Activated CD4-positive, alpha-beta T cell treated with anti-CD3 and anti-CD28 coated beads for 48 hours (primary cell): ENCODE results near the gene SRD5A2.

ENCODE experiments used
- DNase-seq: peaks from one replicate; pipeline ENCODE4 v3.0.0-alpha.2; 2020

Gene SRD5A2

DNA sequence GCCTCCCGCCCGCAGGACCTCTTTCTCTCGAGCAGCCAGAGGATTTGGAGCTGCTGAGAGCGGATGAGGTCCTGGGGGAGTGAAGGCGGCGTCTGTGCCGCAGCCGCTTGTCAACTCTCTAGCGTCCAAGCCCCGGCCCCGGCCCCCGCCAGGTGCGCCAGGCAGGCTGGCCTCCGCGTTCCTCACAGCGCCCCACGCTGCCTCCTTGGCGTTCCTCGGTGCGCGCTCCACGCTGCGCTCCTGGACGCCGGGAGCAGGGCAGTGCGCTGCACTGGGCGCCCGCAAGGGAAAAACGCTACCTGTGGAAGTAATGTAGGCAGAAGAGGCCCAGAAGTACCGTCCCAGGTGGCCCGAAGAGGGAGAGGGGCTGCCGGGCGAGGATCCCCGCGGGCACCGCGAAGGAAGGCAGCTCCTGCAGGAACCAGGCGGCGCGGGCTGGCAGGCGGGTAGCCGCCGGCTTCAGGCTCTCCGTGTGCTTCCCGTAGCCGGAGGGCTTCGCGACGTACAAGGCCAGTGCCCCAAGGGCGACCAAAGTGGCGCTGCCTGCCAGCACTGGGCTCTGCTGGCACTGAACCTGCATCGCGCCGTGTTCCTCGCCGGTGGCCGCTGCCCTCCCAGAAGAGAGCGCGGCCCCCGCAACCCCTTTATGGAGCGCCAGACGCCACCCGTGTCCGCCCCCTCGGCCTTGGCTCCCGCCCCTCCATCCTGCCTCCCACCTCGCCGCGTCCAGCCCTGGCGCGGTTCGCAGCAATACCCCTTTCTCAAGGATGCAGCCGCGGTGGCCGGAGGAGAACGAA lies at the start of gene SRD5A2:
TSS of gene SRD5A2 (minus strand) at position 618 of the 797 bp plus-strand sequence. CDS start at position 580, 38 bp downstream.
- no peak for DNase-seq

- DNase-seq, result no peak
Observed at GRCh38 chr2:31606509-31606908, 25.8 kb upstream of the SRD5A2 start.

- no peak for DNase-seq
Observed at GRCh38 chr2:31598694-31599093, 18.0 kb upstream of the SRD5A2 start.

DNA sequence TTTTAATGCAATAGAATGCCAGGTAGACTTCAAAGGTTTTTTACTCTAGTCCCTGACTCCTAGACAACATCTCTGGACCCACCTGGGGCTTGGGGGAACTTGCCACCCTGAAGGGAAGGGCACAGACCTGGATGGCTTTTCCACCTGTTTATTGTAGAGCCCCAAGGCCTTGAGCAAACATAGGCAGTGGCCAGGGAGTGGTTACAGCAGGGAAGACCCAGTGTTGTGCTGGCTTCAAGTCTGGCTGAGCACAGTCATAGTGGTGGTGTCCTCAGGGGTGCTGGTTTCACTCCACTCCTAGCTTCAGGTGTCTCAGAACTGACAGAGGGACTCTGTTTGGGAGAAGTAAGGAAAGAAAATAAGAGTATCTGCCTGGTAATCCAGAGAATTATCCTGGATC lies 5.5 kb upstream of the SRD5A2 start:
- DNase-seq, result no peak

GRCh38 chr2:31581124-31581795 lies 522 bp upstream of the SRD5A2 start:
- no peak for DNase-seq

DNA sequence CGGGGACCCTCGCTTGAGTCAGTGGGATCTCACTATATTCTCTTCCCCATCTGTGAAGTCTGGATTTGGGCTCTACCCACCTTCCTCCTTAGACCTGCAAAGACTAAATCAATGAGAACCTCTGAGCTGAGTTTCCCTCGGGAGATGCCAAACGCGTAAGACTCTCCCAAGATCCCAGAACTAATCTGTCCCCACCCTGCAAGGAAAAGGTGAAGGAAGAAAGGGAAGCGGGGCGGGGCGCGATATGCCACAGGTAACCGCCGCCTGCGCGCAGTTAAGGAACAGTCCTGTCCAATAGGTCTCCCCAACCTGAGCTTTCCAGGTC lies 780 bp downstream of the SRD5A2 start:
- DNase-seq, result no peak

DNA sequence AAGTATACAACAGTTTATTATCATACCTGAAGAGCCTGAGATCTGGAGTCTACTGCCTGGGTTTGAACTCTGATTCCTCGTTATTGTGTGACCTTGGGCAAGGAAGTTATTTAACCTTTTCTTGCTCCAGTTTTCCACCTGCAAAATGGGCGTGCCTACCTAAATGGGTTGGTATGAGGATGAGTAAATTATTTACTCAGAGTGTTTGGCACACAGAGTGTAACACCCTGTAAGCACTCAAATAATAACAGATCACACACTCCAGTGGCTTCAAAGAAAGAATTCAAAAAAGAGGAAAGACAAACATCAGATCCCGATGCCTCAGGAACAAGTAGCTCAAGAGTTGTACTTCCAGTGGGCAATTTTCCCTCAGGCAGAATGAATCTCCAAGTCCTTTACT lies 2.4 kb downstream of the SRD5A2 start:
- no peak for DNase-seq

DNA sequence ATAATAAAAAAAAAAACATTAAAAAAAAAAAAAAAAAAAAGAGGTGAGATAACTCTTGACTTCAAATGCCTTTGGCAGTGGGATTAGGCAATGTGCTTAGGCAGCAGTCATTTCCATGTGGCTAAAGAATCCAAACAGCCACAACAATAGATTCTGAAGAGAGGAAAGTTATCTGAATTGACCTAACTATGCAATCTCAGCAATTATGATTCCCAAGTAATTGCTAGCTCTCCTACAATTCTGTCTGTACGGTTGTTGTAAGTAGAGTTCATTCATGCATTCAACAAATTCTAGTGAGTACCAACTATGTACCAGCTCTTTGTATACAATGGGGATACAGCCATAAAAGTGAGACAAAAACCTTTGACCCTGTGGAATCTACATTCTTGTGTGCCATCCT lies 3.6 kb downstream of the SRD5A2 start:
- no peak for DNase-seq

- DNase-seq, result no peak
Observed at GRCh38 chr2:31568585-31569201, 12.0 kb downstream of the SRD5A2 start.

GRCh38 chr2:31567679-31568078 lies 13.1 kb downstream of the SRD5A2 start:
- DNase-seq, result no peak

- no peak for DNase-seq
Observed at GRCh38 chr2:31563273-31563839, 17.4 kb downstream of the SRD5A2 start.

DNA sequence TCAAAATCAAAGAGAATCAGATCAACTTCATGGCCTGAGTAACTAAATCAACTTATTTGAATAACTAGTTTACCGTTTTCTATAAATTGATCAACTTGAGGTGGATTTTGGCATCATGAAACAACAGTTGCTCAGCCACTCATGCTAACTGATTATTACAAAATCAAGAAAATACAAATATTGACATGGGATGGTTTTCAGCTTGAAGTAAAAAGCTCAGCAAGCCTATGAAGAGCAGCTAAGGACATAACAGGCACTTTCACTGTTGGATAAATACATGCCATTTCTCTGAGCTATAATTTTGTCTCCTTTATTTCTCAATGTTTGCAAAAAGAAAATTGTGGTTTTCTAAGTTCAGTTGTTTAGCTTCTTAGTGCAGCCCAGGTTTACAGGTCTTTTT lies 18.9 kb downstream of the SRD5A2 start:
- DNase-seq, result no peak

DNA sequence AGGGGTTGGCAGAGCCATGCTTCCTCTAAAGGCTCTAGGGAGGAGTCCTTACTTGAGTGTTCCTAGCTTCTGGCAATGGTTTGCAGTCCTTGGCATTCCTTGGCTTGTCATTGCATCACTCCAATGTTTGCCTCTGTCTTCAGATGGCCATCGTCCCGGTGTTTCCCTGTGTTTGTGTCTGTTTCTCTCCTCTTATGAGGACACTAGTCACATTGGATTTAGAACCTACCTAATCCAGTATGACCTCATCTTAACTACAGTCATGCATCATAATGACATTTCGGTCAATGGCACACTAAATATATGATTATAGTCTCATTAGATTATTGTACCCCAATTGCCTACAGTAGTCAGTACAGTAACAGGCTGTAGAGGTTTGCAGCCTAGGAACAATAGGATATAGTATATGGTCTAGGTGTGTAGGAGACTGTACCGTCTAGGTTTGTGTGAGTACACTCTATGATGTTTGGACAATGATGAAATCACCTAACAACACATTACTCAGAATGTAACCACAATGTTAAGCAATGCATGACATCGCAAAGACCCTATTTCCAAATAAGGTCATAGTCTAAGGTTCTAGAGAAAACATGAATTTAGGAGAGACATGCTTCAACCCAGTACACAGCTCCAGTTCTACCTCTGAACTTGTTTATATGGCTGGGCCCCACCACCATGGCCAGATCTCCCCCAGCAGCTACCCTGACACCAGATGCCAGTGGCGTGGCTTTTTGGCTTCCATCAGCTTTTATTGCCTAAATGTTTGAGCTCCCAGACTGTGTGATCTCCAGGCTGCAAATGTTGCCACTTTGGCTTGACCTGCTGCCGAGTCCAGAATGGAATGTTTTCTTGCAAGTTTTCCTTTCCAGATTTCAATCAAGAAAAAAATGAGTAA lies 22.1 kb downstream of the SRD5A2 start:
- no peak for DNase-seq

GRCh38 chr2:31556940-31557339 lies 23.8 kb downstream of the SRD5A2 start:
- DNase-seq, result no peak

DNA sequence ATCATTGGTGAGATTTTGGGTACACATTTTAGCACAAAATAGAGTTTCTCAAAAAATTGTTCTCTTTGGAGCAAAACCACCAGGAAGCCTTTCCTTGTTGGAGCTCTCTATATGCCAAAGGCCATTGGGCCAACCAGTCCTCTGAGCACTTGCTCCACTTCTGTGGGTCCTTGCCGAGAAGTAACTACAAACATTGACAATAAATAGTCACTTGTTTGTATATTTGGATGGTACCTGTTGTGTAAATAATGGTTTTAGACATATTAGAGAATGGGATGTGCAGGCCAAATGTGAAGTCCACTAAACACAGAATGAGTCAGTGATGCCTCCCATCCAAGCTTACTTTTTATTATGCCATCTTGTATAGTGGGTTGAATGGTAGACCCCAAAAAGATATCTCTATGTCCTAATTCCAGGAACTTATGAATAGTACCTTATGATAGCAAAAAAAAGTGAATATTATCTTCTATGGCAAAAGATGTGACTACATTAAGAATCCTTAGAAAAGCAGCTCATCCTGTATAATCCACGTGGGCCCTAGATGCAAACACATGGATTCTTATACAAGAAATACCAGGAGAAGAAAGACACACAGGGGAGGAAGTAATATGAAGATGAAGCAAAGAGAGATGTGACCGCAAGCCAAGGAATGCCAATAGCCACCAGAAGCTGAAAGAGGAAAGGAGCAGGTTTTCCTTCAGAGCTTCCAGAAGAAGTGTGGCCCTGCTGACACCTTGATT lies 24.6 kb downstream of the SRD5A2 start:
- DNase-seq, result no peak

DNA sequence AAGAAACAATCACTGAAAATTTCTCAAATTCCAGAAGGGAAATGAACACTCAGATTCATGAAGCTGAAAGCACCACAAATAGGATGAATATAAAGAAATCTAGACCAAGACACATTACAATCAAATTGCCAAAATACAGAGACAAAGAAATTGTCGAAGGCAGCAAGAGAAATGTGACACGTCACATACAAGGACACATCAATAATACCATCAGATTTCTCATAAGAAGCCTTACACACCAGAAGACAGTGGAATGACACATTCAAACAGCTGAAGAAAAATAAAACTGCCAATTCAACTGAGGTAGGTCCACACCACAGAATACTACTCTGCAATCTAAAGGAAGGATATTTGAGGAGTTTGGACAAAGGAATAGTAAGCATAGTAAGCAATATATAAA lies 27.4 kb downstream of the SRD5A2 start:
- no peak for DNase-seq

DNA sequence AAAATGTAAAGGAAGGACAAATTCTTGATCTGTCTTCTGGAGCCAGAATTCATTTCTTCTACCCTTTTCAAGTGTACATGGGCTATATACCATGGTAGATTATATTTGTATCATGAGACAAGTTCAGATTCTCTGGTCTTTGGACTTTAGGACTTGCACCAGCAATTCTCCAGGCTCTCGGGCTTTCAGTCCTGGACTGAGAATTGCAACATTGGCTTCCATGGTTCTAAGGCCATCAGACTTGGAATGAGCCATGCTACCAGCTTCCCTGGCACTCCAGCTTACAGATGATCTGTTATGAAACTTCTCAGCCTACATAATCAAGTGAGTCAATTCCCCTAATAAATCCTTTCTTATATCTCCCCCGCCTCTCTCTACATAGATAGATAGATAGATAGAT lies 33.3 kb downstream of the SRD5A2 start:
- no peak for DNase-seq

DNA sequence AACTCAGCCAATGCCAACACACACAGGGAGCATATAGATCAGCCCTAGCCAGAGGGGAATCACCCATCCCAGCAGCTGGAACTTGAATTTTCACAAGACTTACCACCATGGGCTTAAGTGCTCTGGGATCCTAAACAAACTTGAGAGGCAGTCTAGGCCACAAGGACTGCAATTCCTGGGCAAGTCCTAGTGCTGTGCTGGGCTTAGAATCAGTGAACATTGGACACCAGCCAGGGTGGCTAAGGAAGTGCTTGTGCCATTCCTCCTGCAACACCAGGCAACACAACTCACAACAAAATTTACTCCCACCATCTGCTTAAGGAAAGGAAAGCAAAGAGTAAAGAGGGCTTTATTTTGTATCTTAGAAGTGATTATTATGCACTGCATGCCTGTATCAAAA lies 38.9 kb downstream of the SRD5A2 start:
- DNase-seq, result no peak

DNA sequence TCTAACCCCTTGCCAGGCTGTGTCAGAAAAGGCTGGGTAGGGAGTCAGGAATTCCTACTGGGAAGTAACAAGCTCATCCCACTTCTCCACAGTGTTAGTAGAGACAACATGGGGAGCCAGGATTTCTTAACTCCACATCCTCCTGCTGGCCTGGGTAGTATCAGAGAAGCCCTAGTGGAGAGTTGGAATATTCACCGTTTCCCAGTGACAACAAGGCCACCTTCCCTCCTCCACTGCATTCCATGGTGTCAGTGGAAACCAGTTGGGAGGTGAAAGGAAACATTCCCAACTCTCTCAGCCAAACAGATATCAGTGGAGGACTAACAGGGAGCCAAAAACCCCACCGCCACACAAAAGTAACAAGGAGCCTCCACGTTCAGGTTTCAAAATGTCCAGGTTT lies 41.2 kb downstream of the SRD5A2 start:
- no peak for DNase-seq

GRCh38 chr2:31535768-31536167 lies 45.0 kb downstream of the SRD5A2 start:
- DNase-seq, result no peak

DNA sequence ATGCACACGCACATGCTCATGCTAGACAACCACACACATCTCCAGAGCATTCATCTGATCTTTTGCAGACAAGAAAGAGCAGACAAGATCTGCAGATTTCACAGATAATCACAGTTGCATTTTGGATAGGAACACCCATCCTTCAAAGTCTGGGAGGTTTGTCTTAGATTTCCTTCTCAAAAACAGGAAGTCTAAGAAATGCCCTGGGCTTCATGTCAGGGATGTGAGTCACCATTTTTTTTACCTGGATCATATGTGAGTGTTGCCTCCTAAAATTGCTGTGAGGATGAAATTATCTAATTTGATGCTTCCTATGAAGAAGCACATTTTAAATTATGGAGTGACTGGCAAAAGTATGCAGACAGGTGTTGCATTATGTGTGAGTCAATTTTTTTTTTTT lies 46.1 kb downstream of the SRD5A2 start:
- DNase-seq, result no peak

DNA sequence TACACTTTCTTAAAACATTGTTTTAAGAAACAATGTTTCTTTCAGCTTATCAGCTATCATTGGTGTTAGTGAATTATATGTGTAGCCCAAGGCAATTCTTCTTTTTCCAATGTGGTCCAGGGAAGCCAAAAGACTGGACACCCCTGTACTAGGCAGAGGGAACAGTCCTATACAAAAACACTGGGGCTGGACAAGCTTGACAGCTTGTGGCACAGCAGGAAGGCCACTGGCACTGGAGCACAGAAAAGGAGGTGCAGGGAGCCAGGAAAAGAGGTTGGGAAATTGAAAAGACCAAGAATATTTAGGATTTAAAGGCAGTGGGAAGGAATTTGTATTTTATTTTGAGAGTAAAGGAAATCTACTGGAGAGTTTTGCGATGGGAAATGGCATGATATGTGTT lies 47.7 kb downstream of the SRD5A2 start:
- no peak for DNase-seq
